ENCODE results near the gene CEND1. TPM values are rescaled to one million over a fixed set of nuclear protein-coding genes. Genes with fewer than 3 reads are reported as not detected.
A peak's percentile ranks its signal among the peaks of the same experiment; 100 is the strongest.

CEND1 gene
- total and polyA plus RNA-seq, 2 experiments from 2014 or later, result 1.6 to 8.2 TPM

- no peak for DNase-seq (ENCODE audit: low read depth in 1 of 2, low spot score in 1 of 2)
- no peaks in the 10 kb centered on the region for H3K9me3 ChIP-seq (ENCODE audit: low read depth)
- H3K27ac ChIP-seq, result no peak overlapping the region
- H3K27me3 ChIP-seq, result no peaks in the 10 kb centered on the region
- H3K36me3 ChIP-seq, result no peaks in the 10 kb centered on the region
- TF ChIP-seq CTCF (IDR thresholded peaks at IDR 0.05; ENCODE audit: low read depth, low read length), result no peak
- H3K4me1 ChIP-seq (ENCODE audit: low read depth), result peaks cover 12% of the 10 kb centered on the region
- peak overlapping the region; percentile 54 for H3K4me3 ChIP-seq
Observed at GRCh38 chr11:804599-804964, 14.7 kb upstream of the CEND1 start.

- H3K36me3 ChIP-seq, result no peaks in the 10 kb centered on the region
- no peak overlapping the region for H3K27ac ChIP-seq
- H3K27me3 ChIP-seq, result no peaks in the 10 kb centered on the region
- DNase-seq (ENCODE audit: low read depth in 1 of 2, low spot score in 1 of 2), result no peak
- H3K9me3 ChIP-seq (ENCODE audit: low read depth), result no peaks in the 10 kb centered on the region
- H3K4me1 ChIP-seq (ENCODE audit: low read depth), result peaks cover 12% of the 10 kb centered on the region
- H3K4me3 ChIP-seq, result peak overlapping the region; percentile 54
- no peak for TF ChIP-seq CTCF (IDR thresholded peaks at IDR 0.05; ENCODE audit: low read depth, low read length)
Observed at GRCh38 chr11:803770-804598, 14.1 kb upstream of the CEND1 start.

GRCh38 chr11:803467-803742, 13.5 kb upstream of the CEND1 start:
- Histone ChIP-seq H3K27me3 (no peaks in the 10 kb centered on the region), H3K36me3 (no peaks in the 10 kb centered on the region), H3K27ac (no peak overlapping the region), H3K9me3 (ENCODE audit: low read depth) (no peaks in the 10 kb centered on the region), H3K4me3 (no peak overlapping the region), H3K4me1 (ENCODE audit: low read depth) (peaks cover 8% of the 10 kb centered on the region)
- TF ChIP-seq CTCF (IDR thresholded peaks at IDR 0.05; ENCODE audit: low read depth, low read length), result no peak
- no peak for DNase-seq (ENCODE audit: low read depth in 1 of 2, low spot score in 1 of 2)

GRCh38 chr11:802693-803466, 13.0 kb upstream of the CEND1 start:
- DNase-seq (ENCODE audit: low read depth in 1 of 2, low spot score in 1 of 2), result no peak

GRCh38 chr11:802018-802617, 12.2 kb upstream of the CEND1 start:
- no peak overlapping the region for H3K27ac ChIP-seq
- no peaks in the 10 kb centered on the region for H3K27me3 ChIP-seq
- H3K36me3 ChIP-seq, result no peaks in the 10 kb centered on the region
- H3K9me3 ChIP-seq (ENCODE audit: low read depth), result no peaks in the 10 kb centered on the region
- no peak overlapping the region for H3K4me3 ChIP-seq
- no peak for TF ChIP-seq CTCF (IDR thresholded peaks at IDR 0.05; ENCODE audit: low read depth, low read length)
- DNase-seq (ENCODE audit: low read depth in 1 of 2, low spot score in 1 of 2), result no peak
- H3K4me1 ChIP-seq (ENCODE audit: low read depth), result peaks cover 4% of the 10 kb centered on the region

More at GRCh38 chr11:802693-803466, 13.0 kb upstream of the CEND1 start:
- no peaks in the 10 kb centered on the region for H3K9me3 ChIP-seq (ENCODE audit: low read depth)
- no peak overlapping the region for H3K27ac ChIP-seq
- no peak for TF ChIP-seq CTCF (IDR thresholded peaks at IDR 0.05; ENCODE audit: low read depth, low read length)
- peaks cover 4% of the 10 kb centered on the region for H3K4me1 ChIP-seq (ENCODE audit: low read depth)
- no peaks in the 10 kb centered on the region for H3K36me3 ChIP-seq
- no peak overlapping the region for H3K4me3 ChIP-seq
- no peaks in the 10 kb centered on the region for H3K27me3 ChIP-seq
